ENCODE data around the gene KIF6. TPM values are rescaled to one million over a fixed set of nuclear protein-coding genes. Genes with fewer than 3 reads are reported as not detected.

The KIF6 gene
- total RNA-seq, 1 experiment from 2014 or later: 2.7 TPM

GRCh38 chr6:39391182-39391581 is 334.0 kb downstream of the KIF6 start:
- DNase-seq (ENCODE audit: low spot score): no peak
- Histone ChIP-seq H3K9me3 (ENCODE audit: low read depth, low read length, poor library complexity, severe bottlenecking) (no peaks in the 10 kb centered on the region), H3K27ac (ENCODE audit: low read depth, low read length, poor library complexity, severe bottlenecking) (no peak overlapping the region), H3K4me1 (ENCODE audit: insufficient read depth, low read length, poor library complexity, severe bottlenecking) (no peaks in the 10 kb centered on the region), H3K27me3 (replicated peaks; ENCODE audit: insufficient read depth, low read depth, low read length, poor library complexity) (no peaks in the 10 kb centered on the region), H3K4me3 (ENCODE audit: low read depth, low read length, poor library complexity, severe bottlenecking) (no peak overlapping the region), H3K36me3 (ENCODE audit: insufficient read depth, low read length, poor library complexity, severe bottlenecking) (no peaks in the 10 kb centered on the region)
- intact Hi-C loops (cut with micrococcal nuclease; ENCODE audit: unreplicated experiment): no loop called here
- BruUV-seq (replicated peaks): no TSS peak
- TF ChIP-seq CTCF (conservative IDR thresholded peaks at IDR 0.05; ENCODE audit: low read depth, low read length) (no peak), EZH2 (IDR thresholded peaks at IDR 0.05; ENCODE audit: borderline replicate concordance, low read depth, low read length, poor library complexity, severe bottlenecking) (no peak)
- ChIA-PET POLR2A (ENCODE audit: low non-redundant PET) (no interaction called here), CTCF (no interaction called here)

- no peak for TF ChIP-seq EZH2 (IDR thresholded peaks at IDR 0.05; ENCODE audit: borderline replicate concordance, low read depth, low read length, poor library complexity, severe bottlenecking)
- peak; percentile 46 for TF ChIP-seq CTCF (conservative IDR thresholded peaks at IDR 0.05; ENCODE audit: low read depth, low read length)
- H3K4me1 ChIP-seq (ENCODE audit: insufficient read depth, low read length, poor library complexity, severe bottlenecking): no peaks in the 10 kb centered on the region
- intact Hi-C loops (cut with micrococcal nuclease; ENCODE audit: unreplicated experiment): no loop called here
- no TSS peak for BruUV-seq (replicated peaks)
- ChIA-PET POLR2A (ENCODE audit: low non-redundant PET) (no interaction called here), CTCF (no interaction called here)
- no peaks in the 10 kb centered on the region for H3K9me3 ChIP-seq (ENCODE audit: low read depth, low read length, poor library complexity, severe bottlenecking)
- H3K27ac ChIP-seq (ENCODE audit: low read depth, low read length, poor library complexity, severe bottlenecking): no peak overlapping the region
- no peak overlapping the region for H3K4me3 ChIP-seq (ENCODE audit: low read depth, low read length, poor library complexity, severe bottlenecking)
- no peaks in the 10 kb centered on the region for H3K36me3 ChIP-seq (ENCODE audit: insufficient read depth, low read length, poor library complexity, severe bottlenecking)
- H3K27me3 ChIP-seq (replicated peaks; ENCODE audit: insufficient read depth, low read depth, low read length, poor library complexity): no peaks in the 10 kb centered on the region
- DNase-seq (ENCODE audit: low spot score): peak; percentile 46
Measured at GRCh38 chr6:39389484-39389767, 335.8 kb downstream of the KIF6 start.

GRCh38 chr6:39388606-39389483 is 336.4 kb downstream of the KIF6 start:
- Histone ChIP-seq H3K4me1 (ENCODE audit: insufficient read depth, low read length, poor library complexity, severe bottlenecking) (no peaks in the 10 kb centered on the region), H3K27me3 (replicated peaks; ENCODE audit: insufficient read depth, low read depth, low read length, poor library complexity) (no peaks in the 10 kb centered on the region), H3K9me3 (ENCODE audit: low read depth, low read length, poor library complexity, severe bottlenecking) (no peaks in the 10 kb centered on the region), H3K4me3 (ENCODE audit: low read depth, low read length, poor library complexity, severe bottlenecking) (no peak overlapping the region), H3K36me3 (ENCODE audit: insufficient read depth, low read length, poor library complexity, severe bottlenecking) (no peaks in the 10 kb centered on the region), H3K27ac (ENCODE audit: low read depth, low read length, poor library complexity, severe bottlenecking) (no peak overlapping the region)
- CTCF ChIA-PET: no interaction called here
- intact Hi-C loops (cut with micrococcal nuclease; ENCODE audit: unreplicated experiment): no loop called here
- no peak for DNase-seq (ENCODE audit: low spot score)
- no peak for TF ChIP-seq EZH2 (IDR thresholded peaks at IDR 0.05; ENCODE audit: borderline replicate concordance, low read depth, low read length, poor library complexity, severe bottlenecking)
- no peak for TF ChIP-seq CTCF (conservative IDR thresholded peaks at IDR 0.05; ENCODE audit: low read depth, low read length)
- POLR2A ChIA-PET (ENCODE audit: low non-redundant PET): interaction anchor here (0.6 kb wide), 2 partner anchors 1007 to 1664 kb away, joined by 3 to 6 read pairs; no protein-coding TSS in a partner anchor
- no TSS peak for BruUV-seq (replicated peaks)
